Measurements from ENCODE around the gene GABRA4. TPM values are rescaled to one million over a fixed set of nuclear protein-coding genes. Genes with fewer than 3 reads are reported as not detected.

The GABRA4 gene
- total RNA-seq, 1 experiment from 2014 or later: not detected

DNA sequence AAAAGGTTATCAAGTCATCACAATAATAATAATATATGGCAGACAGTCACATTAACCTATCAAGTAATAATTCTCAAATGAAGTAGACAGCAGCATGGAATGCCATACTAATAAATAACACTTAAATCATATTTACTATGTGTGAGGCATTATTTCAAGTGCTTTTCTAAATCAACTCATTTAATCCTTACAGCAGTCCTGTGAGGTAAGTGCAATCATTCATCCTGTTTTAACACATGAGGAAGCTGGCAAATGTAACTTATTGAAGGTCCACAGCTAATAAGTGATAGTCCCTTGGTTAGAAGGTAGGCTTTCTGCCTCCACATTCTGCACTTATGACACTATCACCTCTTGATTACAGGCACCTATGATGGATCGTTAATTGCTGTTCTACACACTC, 24.5 kb downstream of the GABRA4 start:
- WGBS (ENCODE audit: extremely low coverage, insufficient read length, low lambda C conversion rate): no CpG with 5 or more reads among the region's 1 CpG

More for the DNA sequence above, 24.5 kb downstream of the GABRA4 start:
- H3K9me3 ChIP-seq (ENCODE audit: control insufficient read depth, low read depth, low read length): no peaks in the 10 kb centered on the region
- no peak overlapping the region for H2AK5ac ChIP-seq (ENCODE audit: insufficient read length, low read length)
- H3K23me2 ChIP-seq (ENCODE audit: insufficient read length, low read depth, low read length, poor library complexity, severe bottlenecking): no peaks in the 10 kb centered on the region
- no peak overlapping the region for H3K56ac ChIP-seq (ENCODE audit: insufficient read length, low read depth, low read length)
- no peak overlapping the region for H3K27ac ChIP-seq (ENCODE audit: insufficient read length, low read depth, low read length)
- no peak overlapping the region for H2BK5ac ChIP-seq (ENCODE audit: insufficient read length, low read length)
- no peak overlapping the region for H4K8ac ChIP-seq (replicated peaks; ENCODE audit: insufficient read length, low read depth, low read length)
- H2BK120ac ChIP-seq (ENCODE audit: low read depth, low read length, poor library complexity, severe bottlenecking): no peak overlapping the region
- TF ChIP-seq, protein P1, sequence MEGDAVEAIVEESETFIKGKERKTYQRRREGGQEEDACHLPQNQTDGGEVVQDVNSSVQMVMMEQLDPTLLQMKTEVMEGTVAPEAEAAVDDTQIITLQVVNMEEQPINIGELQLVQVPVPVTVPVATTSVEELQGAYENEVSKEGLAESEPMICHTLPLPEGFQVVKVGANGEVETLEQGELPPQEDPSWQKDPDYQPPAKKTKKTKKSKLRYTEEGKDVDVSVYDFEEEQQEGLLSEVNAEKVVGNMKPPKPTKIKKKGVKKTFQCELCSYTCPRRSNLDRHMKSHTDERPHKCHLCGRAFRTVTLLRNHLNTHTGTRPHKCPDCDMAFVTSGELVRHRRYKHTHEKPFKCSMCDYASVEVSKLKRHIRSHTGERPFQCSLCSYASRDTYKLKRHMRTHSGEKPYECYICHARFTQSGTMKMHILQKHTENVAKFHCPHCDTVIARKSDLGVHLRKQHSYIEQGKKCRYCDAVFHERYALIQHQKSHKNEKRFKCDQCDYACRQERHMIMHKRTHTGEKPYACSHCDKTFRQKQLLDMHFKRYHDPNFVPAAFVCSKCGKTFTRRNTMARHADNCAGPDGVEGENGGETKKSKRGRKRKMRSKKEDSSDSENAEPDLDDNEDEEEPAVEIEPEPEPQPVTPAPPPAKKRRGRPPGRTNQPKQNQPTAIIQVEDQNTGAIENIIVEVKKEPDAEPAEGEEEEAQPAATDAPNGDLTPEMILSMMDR (conservative IDR thresholded peaks at IDR 0.05): no peak
- H3K18ac ChIP-seq (ENCODE audit: insufficient read length, low read depth, low read length): no peak overlapping the region
- Mint-ChIP-seq H3K4me1 (peaks cover 0 to 4% of the 10 kb centered on the region in 2 experiments; a peak in 1 of 4 replicates), H3K36me3 (ENCODE audit: insufficient read depth in 1 of 3, low read depth in 3 of 3) (no peaks in the 10 kb centered on the region), H3K27me3 (ENCODE audit: low read depth) (peaks cover 6% of the 10 kb centered on the region), H3K4me3 (no peak overlapping the region), H3K27ac (no peak overlapping the region), H3K9me3 (no peaks in the 10 kb centered on the region)
- H3K27me3 ChIP-seq (ENCODE audit: insufficient read depth, low read length): no peaks in the 10 kb centered on the region
- no peaks in the 10 kb centered on the region for H3K79me1 ChIP-seq (ENCODE audit: insufficient read depth, low read depth, low read length, poor library complexity, severe bottlenecking)
- no peak overlapping the region for H4K91ac ChIP-seq (ENCODE audit: insufficient read length, low read depth, low read length)
- H4K20me1 ChIP-seq (ENCODE audit: control insufficient read depth, insufficient read depth, insufficient read length): no peaks in the 10 kb centered on the region
- H3K4ac ChIP-seq (ENCODE audit: low read depth, low read length): no peak overlapping the region
- no peak overlapping the region for H3K23ac ChIP-seq (ENCODE audit: insufficient read length, low read depth, low read length)
- H3K14ac ChIP-seq (ENCODE audit: insufficient read depth, low read length): no peak overlapping the region
- no peaks in the 10 kb centered on the region for H3K79me2 ChIP-seq (ENCODE audit: insufficient read depth, low read length)
- no peak overlapping the region for H2BK15ac ChIP-seq (ENCODE audit: low read depth, low read length)
- no peak overlapping the region for H2BK12ac ChIP-seq (ENCODE audit: insufficient read length, low read depth, low read length)
- H3K9ac ChIP-seq (ENCODE audit: extremely low read depth, insufficient read length, low read length): no peak overlapping the region
- no peak overlapping the region for H3K4me2 ChIP-seq (ENCODE audit: insufficient read depth, insufficient read length, low read length)
- no peak overlapping the region for H3T11ph ChIP-seq (ENCODE audit: low read length)
- no peak overlapping the region for H2BK20ac ChIP-seq (ENCODE audit: low read depth, low read length, poor library complexity, severe bottlenecking)
- DNase-seq: no peak
- H3K4me1 ChIP-seq (ENCODE audit: insufficient read depth, low read length): peaks cover 3% of the 10 kb centered on the region; the same call in 1 of the 2 replicates
- no peak overlapping the region for H2AFZ ChIP-seq (ENCODE audit: low read length)
- no peak overlapping the region for H4K5ac ChIP-seq (ENCODE audit: insufficient read length, low read depth, low read length)
